NCI-H774 (cell line): ENCODE measurements around the gene SH3BP2.

Source experiments
- DNase-seq: peaks from one replicate; lab custom pipeline; 2025; lab: John Stamatoyannopoulos, UW

Gene SH3BP2

GRCh38 chr4:2803624-2804448 is 11.0 kb downstream of the SH3BP2 start:
- DNase-seq: no peak

- no peak for DNase-seq
These were observed 11.6 kb downstream of the SH3BP2 start for GRCh38 chr4:2804449-2804972.

- no peak for DNase-seq
These were observed 12.2 kb downstream of the SH3BP2 start for GRCh38 chr4:2804973-2805501.

- no peak for DNase-seq
These were observed 13.0 kb downstream of the SH3BP2 start for GRCh38 chr4:2805712-2806389.

- no peak for DNase-seq
These were observed 13.8 kb downstream of the SH3BP2 start for GRCh38 chr4:2806390-2807355.

- DNase-seq: no peak
These were observed 14.7 kb downstream of the SH3BP2 start for GRCh38 chr4:2807571-2807970.

- no peak for DNase-seq
These were observed 15.1 kb downstream of the SH3BP2 start for GRCh38 chr4:2808001-2808400.

GRCh38 chr4:2809610-2810180 is 16.8 kb downstream of the SH3BP2 start:
- DNase-seq: no peak

- no peak for DNase-seq
These were observed 17.5 kb downstream of the SH3BP2 start for GRCh38 chr4:2810388-2810787.

- DNase-seq: no peak
These were observed 19.1 kb downstream of the SH3BP2 start for GRCh38 chr4:2811830-2812611.

GRCh38 chr4:2812612-2813354 is 19.9 kb downstream of the SH3BP2 start:
- no peak for DNase-seq

- no peak for DNase-seq
These were observed 20.8 kb downstream of the SH3BP2 start for GRCh38 chr4:2813446-2814405.

- DNase-seq: no peak
These were observed 21.9 kb downstream of the SH3BP2 start for GRCh38 chr4:2814627-2815270.

GRCh38 chr4:2816401-2816954 is 23.6 kb downstream of the SH3BP2 start:
- no peak for DNase-seq

- no peak for DNase-seq
These were observed 24.3 kb downstream of the SH3BP2 start for GRCh38 chr4:2817137-2817536.

GRCh38 chr4:2817701-2818350 is 24.9 kb downstream of the SH3BP2 start:
- DNase-seq: no peak

GRCh38 chr4:2818351-2818939 is 25.6 kb downstream of the SH3BP2 start:
- DNase-seq: no peak
